Muscle layer of duodenum (tissue), 2 donors: ENCODE measurements around the gene ROBO2.

Experiments
- H3K27ac ChIP-seq: one replicate; pipeline ENCODE4 v1.7.0; 2013; ENCODE audit warnings: mild to moderate bottlenecking, low read length
- H3K27me3 ChIP-seq: one replicate; pipeline ENCODE4 v1.7.0; 2013; ENCODE audit warnings: low read depth, mild to moderate bottlenecking, control low read depth, low read length
- H3K36me3 ChIP-seq, 2 donors: one replicate each; pipeline ENCODE4 v1.7.0; 2013; ENCODE audit warnings: low read length in 2 of 2, control low read depth in 1 of 2, mild to moderate bottlenecking in 1 of 2; ENCODE audit not compliant: insufficient read depth in 2 of 2, control insufficient read depth in 1 of 2
- H3K4me1 ChIP-seq, 2 donors: one replicate each; pipeline ENCODE4 v1.7.0; 2013; ENCODE audit warnings: low read length in 2 of 2, mild to moderate bottlenecking in 2 of 2, control low read depth in 1 of 2, moderate library complexity in 1 of 2; ENCODE audit not compliant: insufficient read depth in 2 of 2, control insufficient read depth in 1 of 2
- H3K4me3 ChIP-seq, 2 donors: one replicate each; pipeline ENCODE4 v1.7.0; 2013; ENCODE audit warnings: low read length in 2 of 2, low read depth in 1 of 2, mild to moderate bottlenecking in 1 of 2
- H3K9me3 ChIP-seq, 2 donors: one replicate each; pipeline ENCODE4 v1.7.0; 2013; ENCODE audit warnings: low read length in 2 of 2, control low read depth in 1 of 2, mild to moderate bottlenecking in 1 of 2; ENCODE audit not compliant: control insufficient read depth in 1 of 2
- donor health status: healthy.

ROBO2 gene

DNA sequence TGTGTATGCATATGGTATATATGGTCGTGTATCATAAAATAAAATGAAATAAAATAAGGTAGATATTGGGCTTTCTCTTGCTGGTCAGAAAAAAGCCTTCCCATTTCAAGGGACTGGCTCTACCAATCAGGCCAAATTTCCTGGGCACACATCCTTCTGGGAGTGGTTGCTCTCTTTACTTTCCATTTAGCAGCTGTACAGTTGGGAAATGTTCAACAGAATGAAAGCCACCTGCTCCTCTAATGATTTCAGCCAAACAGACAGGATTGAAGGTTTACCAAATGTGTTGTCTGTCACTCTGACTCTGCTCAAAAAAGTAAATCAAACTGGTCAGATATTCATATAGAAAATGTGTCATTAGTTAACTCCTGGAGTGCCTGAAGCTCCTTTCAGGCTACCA is 380.4 kb downstream of the ROBO2 start:
- H3K27me3 ChIP-seq, result no peaks in the 10 kb centered on the region
- no peak overlapping the region for H3K27ac ChIP-seq
- no peaks in the 10 kb centered on the region for H3K4me1 ChIP-seq
- H3K36me3 ChIP-seq, result no peaks in the 10 kb centered on the region
- H3K4me3 ChIP-seq, result no peak overlapping the region
- no peaks in the 10 kb centered on the region for H3K9me3 ChIP-seq

DNA sequence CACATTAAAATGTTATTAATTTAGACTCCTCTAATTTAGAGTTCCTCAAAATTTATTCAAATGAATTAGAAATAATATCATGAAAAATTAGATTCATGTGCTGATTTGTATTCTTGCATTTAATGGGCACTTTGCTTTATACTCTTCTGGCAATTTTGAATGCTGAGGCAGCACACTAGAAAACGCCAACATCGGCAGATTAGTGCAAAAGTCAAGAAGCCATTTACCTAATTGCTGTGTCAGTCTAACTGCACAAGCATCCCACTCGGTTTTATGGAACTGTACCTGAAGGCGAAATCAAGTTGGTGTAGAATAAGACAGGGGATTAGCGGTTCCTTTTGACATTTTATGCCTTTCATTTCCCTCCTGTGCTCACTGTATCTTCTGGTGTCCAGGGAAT is 382.0 kb downstream of the ROBO2 start:
- Histone ChIP-seq H3K27me3 (no peaks in the 10 kb centered on the region), H3K36me3 (no peaks in the 10 kb centered on the region), H3K4me1 (no peaks in the 10 kb centered on the region), H3K4me3 (no peak overlapping the region), H3K27ac (no peak overlapping the region), H3K9me3 (no peaks in the 10 kb centered on the region)

DNA sequence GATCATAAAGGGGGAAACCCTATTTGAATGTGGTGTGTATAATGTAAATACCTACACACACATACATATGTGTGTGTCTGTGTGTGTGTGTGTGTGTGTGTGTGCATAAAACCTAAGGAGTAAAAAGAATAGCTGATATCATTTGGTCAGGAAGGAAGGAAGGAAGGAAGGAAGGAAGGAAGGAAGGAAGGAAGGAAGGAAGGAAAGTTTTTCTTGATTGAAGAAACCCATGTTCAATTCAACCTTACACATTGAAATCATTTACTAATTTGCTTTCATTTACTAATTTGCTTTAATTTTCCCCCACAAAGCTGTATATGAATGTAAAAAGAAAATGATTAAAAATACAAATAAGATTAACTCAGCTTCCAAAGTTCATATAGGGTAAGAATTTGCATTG is 386.6 kb downstream of the ROBO2 start:
- Histone ChIP-seq H3K9me3 (no peaks in the 10 kb centered on the region), H3K27me3 (no peaks in the 10 kb centered on the region), H3K36me3 (no peaks in the 10 kb centered on the region), H3K27ac (no peak overlapping the region), H3K4me1 (no peaks in the 10 kb centered on the region), H3K4me3 (no peak overlapping the region)

DNA sequence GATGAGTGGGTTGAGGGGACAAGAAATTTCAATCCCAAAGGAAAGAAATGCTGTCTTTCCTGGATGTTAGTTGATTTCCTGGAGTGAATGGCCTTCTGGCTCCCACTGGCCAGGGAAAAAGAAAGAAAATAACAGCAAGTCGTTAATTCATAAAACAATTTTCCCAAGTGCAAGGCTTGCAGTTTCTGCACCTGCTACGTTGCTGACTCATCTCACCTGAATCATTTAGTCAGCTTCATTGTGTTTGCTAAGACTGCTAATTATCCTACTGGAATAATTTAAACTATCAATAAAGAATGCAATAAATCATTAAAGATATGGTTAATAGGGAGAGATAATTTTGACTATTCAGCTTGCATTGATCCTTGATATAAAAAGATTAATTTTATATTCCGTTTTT is 387.6 kb downstream of the ROBO2 start:
- Histone ChIP-seq H3K9me3 (no peaks in the 10 kb centered on the region), H3K27ac (no peak overlapping the region), H3K27me3 (no peaks in the 10 kb centered on the region), H3K4me1 (no peaks in the 10 kb centered on the region), H3K4me3 (no peak overlapping the region), H3K36me3 (no peaks in the 10 kb centered on the region)

DNA sequence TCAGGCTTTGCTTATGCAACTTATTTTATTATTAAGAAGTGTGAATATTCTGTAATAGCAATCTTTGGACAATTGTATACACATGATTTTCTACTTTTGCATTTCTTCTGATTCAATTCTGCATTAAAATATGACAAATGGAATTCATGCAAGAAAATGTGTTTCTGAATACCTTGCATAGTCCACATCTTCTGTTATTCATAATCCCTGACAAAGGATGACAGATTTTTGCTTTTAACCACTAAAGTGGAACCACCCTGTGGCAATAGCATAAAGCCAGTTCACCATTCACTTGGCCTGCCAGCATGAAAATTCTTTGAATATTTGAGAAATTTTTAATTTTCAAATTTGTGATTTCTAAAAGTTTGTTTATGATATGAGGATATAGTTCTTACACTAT is 397.0 kb downstream of the ROBO2 start:
- Histone ChIP-seq H3K4me1 (no peaks in the 10 kb centered on the region), H3K27ac (no peak overlapping the region), H3K27me3 (no peaks in the 10 kb centered on the region), H3K9me3 (no peaks in the 10 kb centered on the region), H3K4me3 (no peak overlapping the region), H3K36me3 (no peaks in the 10 kb centered on the region)

DNA sequence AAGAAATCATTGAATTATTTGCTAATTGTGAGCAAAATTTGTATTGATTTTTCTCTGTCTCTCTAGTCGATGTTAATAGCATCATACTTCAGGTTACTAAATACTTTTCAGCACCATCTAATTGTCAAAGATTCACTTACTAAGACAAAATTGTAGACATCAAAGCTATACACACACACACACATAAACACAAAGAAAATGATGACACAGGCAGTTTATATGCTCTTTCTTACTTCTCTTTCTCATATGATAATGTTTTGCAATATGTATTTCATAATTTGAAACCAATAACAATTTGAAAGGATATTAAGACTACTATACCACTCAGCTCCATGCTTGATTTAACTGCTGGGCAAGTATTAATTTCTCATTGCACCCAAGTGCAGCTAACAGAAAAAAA is 406.2 kb downstream of the ROBO2 start:
- Histone ChIP-seq H3K27ac (no peak overlapping the region), H3K4me3 (no peak overlapping the region), H3K27me3 (no peaks in the 10 kb centered on the region), H3K36me3 (no peaks in the 10 kb centered on the region), H3K4me1 (no peaks in the 10 kb centered on the region), H3K9me3 (no peaks in the 10 kb centered on the region)

DNA sequence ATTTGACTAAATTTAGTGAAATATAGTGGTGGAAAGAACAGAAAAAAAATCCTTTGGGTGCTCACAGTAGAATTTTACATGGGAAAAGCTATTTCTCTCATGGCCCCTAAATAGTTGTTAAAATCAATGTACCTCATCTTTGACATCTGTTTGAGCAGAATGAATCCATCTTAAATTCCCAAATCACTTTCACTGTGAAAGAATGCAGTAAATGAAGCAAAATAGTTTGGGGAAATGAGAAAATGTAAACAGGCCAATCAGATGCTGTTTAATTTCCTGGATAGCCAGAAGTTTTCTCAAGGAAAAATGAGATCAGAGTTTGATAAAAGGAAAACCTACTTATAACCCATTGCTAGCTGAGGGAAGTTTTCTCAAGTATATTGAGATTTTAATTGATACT is 406.9 kb downstream of the ROBO2 start:
- Histone ChIP-seq H3K4me1 (no peaks in the 10 kb centered on the region), H3K27me3 (no peaks in the 10 kb centered on the region), H3K9me3 (no peaks in the 10 kb centered on the region), H3K4me3 (no peak overlapping the region), H3K27ac (no peak overlapping the region), H3K36me3 (no peaks in the 10 kb centered on the region)

DNA sequence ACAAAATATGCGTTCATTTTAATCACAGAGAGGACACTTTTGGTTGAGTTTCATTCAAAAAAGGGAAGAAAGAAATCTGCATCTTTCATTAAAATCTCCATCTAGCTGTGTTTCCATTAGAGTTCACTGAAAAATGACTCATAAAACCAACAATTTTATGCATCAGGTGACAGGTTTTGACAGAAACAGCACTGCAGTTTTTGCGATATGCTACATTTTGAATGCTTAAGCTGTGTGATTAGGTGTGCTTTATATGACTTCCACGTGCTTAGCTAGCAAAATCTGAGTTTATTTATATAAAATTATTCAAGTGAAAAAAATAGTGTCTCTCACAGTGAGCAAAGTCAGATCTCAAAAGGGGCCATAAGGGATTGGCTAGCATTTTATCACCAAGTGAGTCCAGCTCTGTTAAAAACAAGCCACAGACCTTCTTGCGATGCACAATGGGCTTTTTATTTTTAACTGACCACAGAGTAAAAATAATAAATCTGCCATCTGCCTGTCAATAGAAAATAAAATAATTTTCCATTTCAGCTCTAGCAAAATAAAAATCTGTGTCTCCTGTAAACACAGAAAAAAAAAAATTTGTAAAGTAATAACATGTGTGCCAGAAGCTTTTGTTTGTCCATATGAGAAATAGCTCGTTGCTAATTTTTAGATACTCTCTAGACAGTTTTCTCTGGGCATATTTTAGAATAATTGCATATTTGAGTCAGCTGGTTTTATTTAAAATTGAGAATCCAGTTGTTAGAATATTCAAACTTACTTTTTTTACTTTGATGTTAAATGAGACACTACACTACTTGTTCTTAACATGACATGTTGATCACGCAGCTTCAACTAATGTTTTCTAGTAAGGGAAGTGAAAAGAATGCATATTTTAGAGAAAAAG is 409.8 kb downstream of the ROBO2 start:
- Histone ChIP-seq H3K27ac (no peak overlapping the region), H3K4me3 (no peak overlapping the region), H3K36me3 (no peaks in the 10 kb centered on the region)

DNA sequence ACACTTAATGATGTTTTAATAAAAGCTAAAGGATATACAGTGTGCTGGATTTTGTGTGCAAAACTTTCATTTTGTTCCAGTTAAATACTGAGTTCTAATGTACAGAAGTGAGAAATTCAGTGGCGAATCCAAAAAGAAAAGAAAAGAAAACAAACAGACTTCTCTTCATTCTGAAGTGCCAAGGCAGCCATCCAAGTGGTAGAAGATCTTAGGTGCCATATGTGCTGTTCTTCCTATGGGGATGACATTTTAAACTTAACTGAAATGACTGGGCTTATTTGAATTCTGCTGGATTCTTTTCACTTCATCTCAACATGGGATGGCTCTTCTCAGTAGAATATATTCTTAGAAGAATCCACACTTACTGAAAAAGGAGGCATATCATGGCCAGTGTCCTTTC is 416.5 kb downstream of the ROBO2 start:
- Histone ChIP-seq H3K4me3 (no peak overlapping the region), H3K9me3 (no peaks in the 10 kb centered on the region), H3K27me3 (no peaks in the 10 kb centered on the region), H3K27ac (no peak overlapping the region), H3K36me3 (no peaks in the 10 kb centered on the region), H3K4me1 (no peaks in the 10 kb centered on the region)

More for the DNA sequence above, 409.8 kb downstream of the ROBO2 start:
- no peaks in the 10 kb centered on the region for H3K9me3 ChIP-seq
- H3K4me1 ChIP-seq, result no peaks in the 10 kb centered on the region
- no peaks in the 10 kb centered on the region for H3K27me3 ChIP-seq

DNA sequence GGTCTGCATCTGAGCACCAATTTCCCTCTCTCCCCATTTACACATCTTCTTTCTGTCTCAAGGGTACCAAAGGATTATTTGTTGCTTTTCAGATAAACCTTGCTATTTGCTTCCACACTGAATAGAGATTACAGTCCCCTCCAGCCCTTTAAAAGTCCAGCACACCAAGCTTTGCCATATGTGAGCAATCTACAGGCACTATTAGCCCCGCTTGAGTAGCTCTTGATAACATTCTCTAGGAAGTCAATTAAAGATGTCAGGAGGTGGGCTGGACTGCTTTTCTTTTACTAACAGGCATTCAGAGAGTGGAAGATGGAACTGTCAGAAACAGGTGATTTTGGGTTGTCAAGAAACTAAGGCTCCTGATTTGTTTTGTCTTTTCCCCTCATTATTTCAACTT is 417.0 kb downstream of the ROBO2 start:
- Histone ChIP-seq H3K9me3 (no peaks in the 10 kb centered on the region), H3K4me3 (no peak overlapping the region), H3K27me3 (no peaks in the 10 kb centered on the region), H3K36me3 (no peaks in the 10 kb centered on the region), H3K4me1 (no peaks in the 10 kb centered on the region), H3K27ac (no peak overlapping the region)

DNA sequence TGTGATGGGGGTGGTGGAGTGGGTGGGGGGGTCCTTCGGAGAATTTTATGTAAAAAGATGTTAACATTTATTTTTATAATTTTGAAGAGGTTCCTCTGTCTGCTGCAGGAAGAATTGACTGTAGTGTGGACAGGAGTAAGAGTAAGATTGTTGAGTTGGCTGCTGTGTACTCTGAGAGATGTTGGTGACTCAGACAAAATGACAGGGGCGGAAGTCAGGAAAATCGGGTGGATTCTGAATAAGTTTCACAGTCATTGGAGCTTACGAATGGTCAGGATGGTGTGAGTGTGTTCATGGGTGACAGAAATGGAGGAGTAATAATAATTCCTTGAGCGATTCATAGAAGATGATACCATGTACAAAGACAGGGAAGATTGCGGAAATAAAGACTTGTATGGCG is 420.0 kb downstream of the ROBO2 start:
- no peaks in the 10 kb centered on the region for H3K27me3 ChIP-seq
- no peak overlapping the region for H3K4me3 ChIP-seq
- H3K36me3 ChIP-seq, result no peaks in the 10 kb centered on the region
- no peaks in the 10 kb centered on the region for H3K4me1 ChIP-seq
- H3K27ac ChIP-seq, result no peak overlapping the region
- H3K9me3 ChIP-seq, result no peaks in the 10 kb centered on the region

DNA sequence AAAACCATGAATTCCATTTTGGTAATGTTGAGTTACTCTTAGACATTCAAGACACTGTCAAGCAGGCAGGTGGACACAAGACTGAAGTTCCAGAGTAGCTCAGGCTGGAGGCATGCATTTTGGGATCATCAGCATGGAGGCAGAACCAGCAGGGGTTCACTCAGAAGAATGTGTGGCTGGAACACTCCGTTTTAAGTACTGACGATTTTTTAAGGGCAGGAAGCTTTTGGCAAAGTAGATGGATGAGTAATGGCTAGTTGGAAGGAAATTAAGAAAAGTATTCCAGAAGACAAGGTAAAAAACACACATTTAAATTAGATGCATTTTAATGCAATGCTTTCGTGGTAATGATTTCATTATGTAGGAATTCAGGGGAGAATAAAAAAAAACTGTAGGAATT is 420.4 kb downstream of the ROBO2 start:
- no peaks in the 10 kb centered on the region for H3K27me3 ChIP-seq
- no peaks in the 10 kb centered on the region for H3K9me3 ChIP-seq
- H3K4me1 ChIP-seq, result no peaks in the 10 kb centered on the region
- H3K4me3 ChIP-seq, result no peak overlapping the region
- no peaks in the 10 kb centered on the region for H3K36me3 ChIP-seq
- H3K27ac ChIP-seq, result no peak overlapping the region
